ENCODE data around the gene CCL26.
A peak's percentile ranks its signal among the peaks of the same experiment; 100 is the strongest.
"Not testable (repeated sequence)": the region's sequence is repeated elsewhere in the genome, so short reads cannot be mapped to it uniquely, and the experiment has no call there.

Gene CCL26

DNA sequence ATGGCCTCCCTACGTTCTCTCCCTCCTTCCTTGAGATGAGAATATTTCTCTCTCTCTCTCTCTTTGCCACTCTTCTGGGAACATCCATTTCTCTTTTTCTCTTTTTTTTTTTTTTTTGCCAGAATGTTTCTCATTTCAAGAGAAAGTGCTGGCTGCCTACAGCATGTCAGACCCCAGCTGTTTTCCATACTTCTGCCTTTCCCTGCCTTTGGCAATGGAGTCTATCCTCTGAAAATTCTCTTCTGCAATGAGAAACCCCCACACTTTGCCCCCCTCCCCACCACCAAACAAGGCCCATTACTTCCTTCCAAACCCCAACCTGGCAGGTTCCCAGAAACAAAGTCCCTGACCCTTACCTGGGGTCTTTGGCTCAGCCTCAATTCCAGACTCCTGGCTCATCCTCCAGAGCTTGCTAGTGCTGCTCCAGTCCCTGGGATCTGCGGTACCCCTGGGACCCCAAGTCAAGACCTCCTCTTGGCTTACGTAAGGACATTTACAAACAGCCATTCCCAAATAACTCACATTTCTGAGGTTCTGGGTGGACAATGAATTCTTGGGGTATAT is 17.4 kb upstream of the CCL26 start:
- no peak for DNase-seq

DNA sequence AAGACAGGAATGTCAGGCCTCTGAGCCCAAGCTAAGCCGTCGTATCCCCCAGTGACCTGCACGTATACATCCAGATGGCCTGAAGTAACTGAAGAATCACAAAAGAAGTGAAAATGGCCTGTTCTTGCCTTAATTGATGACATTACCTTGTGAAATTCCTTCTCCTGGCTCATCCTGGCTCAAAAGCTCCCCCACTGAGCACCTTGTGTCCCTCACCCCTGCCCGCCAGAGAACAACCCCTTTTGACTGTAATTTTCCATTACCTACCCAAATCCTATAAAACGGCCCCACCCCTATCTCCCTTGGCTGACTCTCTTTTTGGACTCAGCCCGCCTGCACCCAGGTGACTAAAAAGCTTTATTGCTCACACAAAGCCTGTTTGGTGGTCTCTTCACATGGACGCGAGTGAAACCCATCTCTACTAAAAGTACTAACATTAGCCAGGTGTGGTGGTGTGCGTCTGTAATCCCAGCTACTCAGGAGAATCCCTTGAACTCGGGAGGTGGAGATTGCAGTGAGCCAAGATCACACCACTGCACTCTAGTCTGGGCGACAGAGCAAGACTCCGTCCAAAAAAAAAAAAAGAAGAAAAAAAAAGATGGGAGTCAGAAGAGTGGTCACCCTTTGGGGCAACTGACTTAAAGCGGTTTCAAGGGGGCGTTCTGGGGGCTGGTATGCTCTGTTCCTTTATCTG is 16.3 kb upstream of the CCL26 start:
- not testable (repeated sequence) for DNase-seq

DNA sequence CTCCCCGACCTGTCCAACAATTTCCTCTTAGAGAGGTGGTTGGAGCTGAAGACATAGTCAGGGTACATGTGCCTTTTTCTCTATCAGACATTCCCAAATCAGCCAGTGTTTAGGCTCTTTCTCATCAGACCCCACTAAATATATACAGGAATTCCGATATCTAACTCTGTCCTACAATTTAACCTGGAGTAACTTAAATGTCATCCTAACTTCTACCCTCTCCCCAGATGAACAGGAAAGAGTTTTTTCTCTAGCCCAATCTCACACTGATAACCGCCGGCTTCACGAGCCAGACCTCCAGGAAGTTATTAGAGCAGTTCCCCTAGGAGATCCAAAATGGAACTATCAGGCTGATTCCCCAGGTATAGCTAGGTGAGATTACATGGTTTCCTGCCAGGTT is 11.0 kb upstream of the CCL26 start:
- not testable (repeated sequence) for DNase-seq

DNA sequence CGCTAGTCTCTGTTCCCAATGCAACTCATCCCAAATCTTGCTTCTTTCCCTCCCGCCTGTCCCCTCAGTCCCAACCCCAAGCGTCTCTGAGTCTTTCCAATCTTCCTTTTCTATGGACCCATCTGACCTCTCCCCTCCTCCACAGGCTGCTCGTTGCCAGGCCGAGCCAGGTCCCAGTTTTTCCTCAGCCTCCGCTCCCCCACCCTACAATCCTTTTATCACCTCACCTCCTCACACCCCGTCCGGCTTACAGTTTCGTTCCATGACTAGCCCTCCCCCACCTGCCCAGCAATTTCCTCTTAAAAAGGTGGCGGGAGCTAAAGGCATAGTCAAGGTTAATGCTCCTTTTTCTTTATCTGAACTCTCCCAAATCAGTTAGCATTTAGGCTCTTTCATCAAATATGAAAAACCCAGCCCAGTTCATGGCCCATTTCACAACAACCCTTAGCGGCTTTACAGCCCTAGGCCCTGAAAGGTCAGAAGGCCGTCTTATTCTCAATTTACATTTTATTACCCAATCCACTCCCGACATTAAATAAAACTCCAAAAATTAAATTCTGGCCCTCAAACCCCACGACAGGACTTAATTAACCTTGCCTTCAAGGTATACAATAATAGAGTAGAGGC is 8.7 kb upstream of the CCL26 start:
- DNase-seq: not testable (repeated sequence)

GRCh38 chr7:75779516-75779915 is 7.5 kb upstream of the CCL26 start:
- DNase-seq: not testable (repeated sequence)

GRCh38 chr7:75779035-75779434 is 7.0 kb upstream of the CCL26 start:
- not testable (repeated sequence) for DNase-seq

GRCh38 chr7:75776295-75776971 is 4.4 kb upstream of the CCL26 start:
- peak; percentile 26 for DNase-seq

DNA sequence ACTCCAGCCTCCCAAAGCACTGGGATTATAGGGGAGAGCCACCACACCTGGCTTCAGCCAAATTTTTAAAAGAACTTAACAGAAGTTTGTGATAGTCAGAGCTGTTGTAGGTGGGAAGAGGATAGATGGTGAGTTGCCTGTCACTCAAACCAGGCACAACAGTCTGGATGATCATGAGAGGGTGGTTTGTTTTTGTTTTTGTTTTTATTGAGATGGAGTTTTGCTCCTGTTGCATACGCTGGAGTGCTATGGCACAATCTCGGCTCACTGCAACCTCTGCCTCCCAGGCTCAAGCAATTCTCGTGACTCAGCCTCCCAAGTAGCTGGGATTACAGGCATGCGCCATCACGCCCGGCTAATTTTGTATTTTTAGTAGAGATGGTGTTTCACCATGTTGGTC is 1.9 kb upstream of the CCL26 start:
- not testable (repeated sequence) for DNase-seq

DNA sequence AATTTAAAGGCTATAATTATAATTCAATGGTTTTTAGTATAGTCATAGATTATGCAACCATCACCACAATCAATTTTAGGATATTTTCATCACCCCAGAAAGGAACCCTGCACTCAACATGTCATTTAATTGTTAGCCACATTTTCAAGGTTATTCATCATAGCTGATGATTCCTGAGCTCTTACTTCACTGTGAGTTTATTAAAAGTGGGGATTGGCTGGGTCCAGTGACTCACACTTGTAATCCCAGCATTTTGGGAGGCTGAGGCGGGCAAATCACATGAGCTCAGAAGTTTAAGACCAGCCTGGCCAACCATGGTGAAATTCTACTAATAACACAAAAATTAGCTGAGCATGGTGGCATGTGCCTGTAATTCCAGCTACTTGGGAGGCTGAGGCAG is 787 bp downstream of the CCL26 start:
- no peak for DNase-seq

DNA sequence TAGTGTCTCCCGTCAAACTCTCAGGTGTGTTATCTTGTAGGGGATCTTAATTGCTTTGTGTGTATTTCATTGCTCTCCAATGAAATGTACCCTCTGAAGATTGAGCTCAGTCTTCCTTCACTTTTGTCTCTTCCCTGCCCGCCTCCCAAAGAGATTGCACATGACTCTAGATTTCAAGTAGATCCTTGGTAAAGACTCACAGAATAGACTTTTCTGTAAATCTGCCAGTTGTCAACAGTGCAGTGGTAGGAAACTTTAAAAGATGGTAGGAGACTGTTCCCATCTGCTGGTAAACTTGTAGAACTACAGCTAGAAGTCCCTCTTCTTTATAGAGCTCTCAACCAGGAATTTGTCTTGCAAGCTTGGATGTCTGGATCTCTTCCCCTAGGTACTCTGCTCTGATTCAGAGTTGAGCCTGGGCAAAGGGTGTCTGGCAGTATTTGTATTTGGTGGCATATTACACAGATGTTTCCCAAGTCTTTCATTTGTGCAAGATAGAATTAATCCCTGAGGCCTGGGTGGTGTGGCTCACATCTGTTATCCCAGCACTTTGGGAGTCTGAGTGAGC is 9.6 kb downstream of the CCL26 start:
- DNase-seq: peak; percentile 82

DNA sequence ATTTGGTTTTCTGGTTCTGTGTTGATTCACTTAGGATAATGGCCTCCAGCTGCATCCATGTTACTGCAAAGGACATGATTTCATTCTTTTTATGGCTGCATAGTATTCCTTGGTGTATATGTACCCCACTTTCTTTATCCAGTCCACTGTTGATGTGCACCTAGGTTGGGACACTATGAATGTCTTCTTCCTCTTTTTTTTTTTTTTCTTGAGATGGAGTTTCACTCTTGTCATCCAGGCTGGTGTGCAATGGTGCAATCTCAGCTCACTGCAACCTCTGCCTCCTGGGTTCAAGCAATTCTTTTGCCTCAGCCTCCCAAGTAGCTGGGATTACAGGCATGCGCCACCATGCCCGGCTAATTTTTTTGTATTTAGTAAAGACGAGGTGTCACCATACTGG is 10.2 kb downstream of the CCL26 start:
- not testable (repeated sequence) for DNase-seq

- no peak for DNase-seq
Observed at GRCh38 chr7:75758491-75758890, 13.5 kb downstream of the CCL26 start.

- no peak for DNase-seq
Observed at GRCh38 chr7:75757860-75758259, 14.2 kb downstream of the CCL26 start.

DNA sequence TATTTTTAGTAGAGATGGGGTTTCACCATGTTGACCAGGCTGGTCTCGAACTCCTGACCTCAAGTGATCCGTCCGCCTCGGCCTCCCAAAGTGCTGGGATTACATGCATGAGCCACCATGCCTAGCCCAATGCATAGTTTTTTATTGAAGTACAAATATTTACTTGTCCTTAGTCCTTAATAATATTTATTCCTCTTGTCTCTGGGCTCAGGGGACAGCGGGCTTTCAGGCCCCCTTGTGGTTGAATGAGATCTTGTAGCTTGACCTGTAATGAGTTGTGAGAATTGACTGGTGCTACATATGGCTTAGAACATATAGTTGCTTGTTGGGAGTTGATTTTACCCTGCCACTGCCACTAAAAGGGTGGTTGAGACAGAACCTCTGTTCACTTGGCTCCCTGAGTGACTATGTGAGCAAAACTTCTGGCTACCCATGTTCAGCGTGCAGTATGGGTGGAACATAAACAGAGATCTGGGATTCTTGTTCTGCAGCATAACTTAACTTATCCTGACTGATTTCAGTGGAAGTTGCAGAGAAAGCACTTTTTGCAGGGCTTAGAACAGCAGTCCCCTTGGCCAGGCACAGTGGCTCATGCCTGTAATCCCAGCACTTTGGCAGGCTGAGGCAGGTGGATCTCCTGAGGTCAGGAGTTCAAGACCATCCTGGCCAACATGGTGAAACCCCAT is 14.9 kb downstream of the CCL26 start:
- peak; percentile 62 for DNase-seq

GRCh38 chr7:75756206-75756990 is 15.6 kb downstream of the CCL26 start:
- no peak for DNase-seq

DNA sequence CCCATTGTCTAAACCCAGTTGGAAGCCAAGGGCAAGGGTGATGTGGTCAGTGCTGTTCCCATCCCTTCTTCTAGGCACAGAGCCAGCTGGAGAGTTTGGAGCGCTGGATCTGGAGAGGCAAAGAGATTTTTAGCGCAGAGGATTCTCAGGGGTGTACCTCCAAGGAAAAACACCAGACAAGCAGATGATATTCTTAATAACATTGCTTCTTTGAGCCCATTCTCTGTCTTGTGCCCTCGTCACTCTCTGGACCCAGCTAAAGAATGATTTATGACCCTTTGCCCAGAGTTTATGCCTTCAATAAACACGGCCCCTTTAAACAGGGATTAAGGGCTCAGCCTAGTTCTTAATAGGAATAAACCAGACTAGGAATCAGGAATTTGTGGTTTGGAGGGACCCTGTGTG is 28.6 kb downstream of the CCL26 start:
- no peak for DNase-seq

DNA sequence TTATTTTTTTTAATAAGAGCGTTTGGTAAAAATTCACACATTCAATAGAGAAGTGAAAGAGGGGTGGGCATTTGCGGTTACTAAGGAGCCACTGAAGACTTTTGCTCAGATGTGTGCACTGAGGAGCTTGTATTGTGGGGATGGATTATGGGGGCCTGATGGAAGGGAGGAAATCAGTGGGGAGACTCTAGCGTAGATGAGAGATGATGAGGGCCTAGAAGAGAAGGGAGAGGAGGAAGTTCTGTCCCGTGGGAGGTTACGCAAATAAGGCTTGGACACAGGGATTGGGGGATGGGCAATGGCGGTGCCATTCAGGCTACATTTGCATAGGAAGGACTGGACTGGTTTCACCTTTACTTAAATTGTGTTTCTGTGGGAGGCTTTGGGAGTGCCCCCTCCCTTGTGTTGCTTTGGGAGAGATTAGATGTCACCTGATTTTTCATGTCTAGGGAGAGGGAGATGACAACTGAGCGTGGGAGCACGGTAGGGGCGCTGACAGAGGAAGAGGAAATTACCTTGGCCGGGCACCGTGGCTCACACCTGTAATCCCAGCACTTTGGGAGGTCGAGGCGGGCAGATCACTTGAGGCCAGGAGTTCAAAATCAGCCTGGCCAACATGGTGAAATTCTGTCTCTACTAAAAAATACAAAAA is 31.0 kb downstream of the CCL26 start:
- peak; percentile 25 for DNase-seq

DNA sequence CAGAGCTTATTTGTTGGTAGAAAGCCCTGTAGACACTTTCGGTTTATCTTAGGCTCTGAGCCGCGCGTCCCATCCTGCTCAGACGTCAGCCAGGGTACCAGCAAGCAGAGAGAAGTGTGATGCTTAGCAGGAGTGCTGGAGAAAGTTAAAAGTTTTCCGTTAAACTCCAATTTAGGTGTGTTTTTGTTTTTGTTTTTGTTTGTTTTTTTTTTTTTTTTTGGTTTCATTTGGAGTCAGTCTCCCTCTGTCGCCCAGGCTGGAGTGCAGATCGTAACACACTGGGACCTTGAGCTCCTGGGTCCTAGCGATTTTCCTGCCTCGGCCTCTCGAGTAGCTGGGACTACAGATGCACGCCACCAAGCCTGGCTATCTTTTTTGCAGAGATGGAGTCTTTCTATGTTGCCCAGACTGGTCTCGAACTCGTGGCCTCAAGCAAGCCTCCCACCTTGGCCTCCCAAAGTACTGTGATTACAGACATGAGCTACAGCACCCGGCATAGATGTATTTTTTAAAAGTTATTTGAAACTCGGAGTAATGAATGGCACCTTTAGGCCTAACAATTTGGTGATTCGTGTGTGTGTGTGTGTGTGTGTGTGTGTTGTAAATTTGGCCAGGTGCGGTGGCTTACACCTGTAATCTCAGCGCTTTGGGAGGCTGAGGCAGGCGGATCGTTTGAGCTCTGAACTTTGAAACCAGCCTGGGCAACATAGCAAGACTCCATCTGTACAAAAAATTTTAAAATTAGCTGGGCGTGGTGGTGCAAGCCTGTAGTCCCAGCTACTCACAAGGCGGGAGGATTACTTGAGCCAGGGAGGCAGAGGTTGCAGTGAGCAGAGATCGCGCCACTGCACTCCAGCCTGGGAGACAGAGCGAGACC is 32.0 kb downstream of the CCL26 start:
- peak; percentile 68 for DNase-seq

DNA sequence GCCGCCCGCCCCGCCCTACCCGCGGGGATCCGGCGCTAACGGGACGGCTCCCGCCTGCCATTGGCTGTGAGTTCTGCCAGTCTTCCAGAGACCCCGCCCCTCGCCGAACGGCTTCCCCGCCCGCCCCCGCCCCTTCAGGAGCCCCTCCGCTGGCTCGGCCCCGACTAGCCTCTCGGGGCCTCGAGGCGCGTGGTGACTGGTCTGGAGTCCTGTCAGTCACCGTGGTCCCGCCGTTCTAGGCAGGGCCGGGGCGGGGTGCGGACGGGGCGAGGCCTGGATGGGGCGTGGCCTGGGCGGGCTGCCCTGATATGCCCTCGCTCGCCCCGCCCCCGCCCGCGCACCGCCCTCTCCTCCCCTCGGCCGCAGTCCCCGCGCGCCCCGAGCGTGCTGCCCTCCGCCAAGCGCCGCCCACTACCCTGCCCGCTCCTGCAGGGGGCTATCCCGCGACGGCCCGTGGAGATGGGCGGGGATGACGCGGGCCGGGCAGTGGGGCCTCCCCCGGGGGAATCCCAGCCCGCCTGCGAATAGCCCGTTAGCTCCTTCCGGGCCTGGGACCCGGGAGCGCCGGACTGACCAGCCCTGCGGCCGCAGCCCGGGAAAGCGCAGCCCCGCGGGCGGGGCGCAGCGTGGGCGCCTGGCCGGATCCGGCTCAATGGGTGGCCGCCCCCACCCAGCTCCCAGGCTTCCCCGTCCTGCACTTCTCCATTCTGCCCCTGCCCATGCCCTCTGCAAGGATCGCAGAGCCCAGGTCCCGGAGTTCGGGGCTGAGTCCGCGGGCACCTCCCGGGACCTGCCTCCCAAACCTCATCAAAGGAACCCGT is 32.8 kb downstream of the CCL26 start:
- DNase-seq: peak; percentile 98

- no peak for DNase-seq
Observed at GRCh38 chr7:75738604-75738974, 33.4 kb downstream of the CCL26 start, which contains the start of gene HIP1. Gene HIP1 (minus strand): TSS chr7:75738941. CDS start chr7:75738920, 21 bp downstream.

All from hematopoietic multipotent progenitor cell treated with erythropoietin and hydrocortisone succinate and interleukin-3 and kit ligand, for 6 days (in vitro differentiated cells).